GM23338 (cell line): Measurements from ENCODE around the gene ILK. TPM values are rescaled to one million over a fixed set of nuclear protein-coding genes. Genes with fewer than 3 reads are reported as not detected.

Source experiments
- ATAC-seq: fragments of 200-7000 bp; cut with Tn5 transposase; 3 replicates; pipeline ENCODE4 v1.9.1; 2020
- DNase-seq: peaks from one replicate; pipeline ENCODE4 v3.0.0-alpha.2; 2015; ENCODE audit warnings: low spot score
- H2AFZ ChIP-seq: fragments of 200-600 bp; sonication (generic); 2 replicates; pipeline ENCODE4 v1.8.0; 2016; ENCODE audit warnings: antibody characterized with exemption, mild to moderate bottlenecking, moderate library complexity
- H3F3A ChIP-seq: fragments of 200-600 bp; sonication (generic); replicated peaks from 2 replicates; pipeline ENCODE4 v1.8.0; 2017; ENCODE audit warnings: antibody characterized with exemption, mixed run types, low read depth
- H3K27ac ChIP-seq: fragments of 200-600 bp; sonication (generic); 2 replicates; pipeline ENCODE4 v1.6.1; 2016; ENCODE audit warnings: low read depth
- H3K27me3 ChIP-seq: fragments of 200-600 bp; sonication (generic); 2 replicates; pipeline ENCODE4 v1.8.0; 2016; ENCODE audit warnings: mild to moderate bottlenecking, mixed run types, moderate library complexity; ENCODE audit not compliant: insufficient read depth
- H3K36me3 ChIP-seq: fragments of 200-600 bp; sonication (generic); 2 replicates; pipeline ENCODE4 v1.8.0; 2016; ENCODE audit warnings: mild to moderate bottlenecking; ENCODE audit not compliant: insufficient read depth
- H3K4me1 ChIP-seq: fragments of 200-600 bp; sonication (generic); 2 replicates; pipeline ENCODE4 v1.8.0; 2016; ENCODE audit warnings: mild to moderate bottlenecking, moderate library complexity; ENCODE audit not compliant: insufficient read depth
- H3K4me2 ChIP-seq: fragments of 200-600 bp; sonication (generic); 2 replicates; pipeline ENCODE4 v1.7.1; 2017; ENCODE audit warnings: mixed run types
- H3K4me3 ChIP-seq: fragments of 200-600 bp; sonication (generic); 2 replicates; pipeline ENCODE4 v1.6.1; 2016; ENCODE audit warnings: mixed run types
- H3K79me2 ChIP-seq: fragments of 200-600 bp; sonication (generic); replicated peaks from 2 replicates; pipeline ENCODE4 v1.8.0; 2017; ENCODE audit warnings: mild to moderate bottlenecking; ENCODE audit not compliant: insufficient read depth
- H3K9me2 ChIP-seq: fragments of 200-600 bp; sonication (generic); 2 replicates; pipeline ENCODE4 v1.8.0; 2017; ENCODE audit not compliant: insufficient read depth
- H4K20me1 ChIP-seq: fragments of 200-600 bp; sonication (generic); replicated peaks from 2 replicates; pipeline ENCODE4 v1.8.0; 2017; ENCODE audit warnings: mild to moderate bottlenecking; ENCODE audit not compliant: insufficient read depth
- H3K27ac Mint-ChIP-seq: 2 replicates; pipeline ENCODE4 v1.8.0; 2020; ENCODE audit warnings: inconsistent platforms, mild to moderate bottlenecking, moderate library complexity, mixed read lengths
- H3K27me3 Mint-ChIP-seq: 3 replicates; pipeline ENCODE4 v1.8.0; 2022; ENCODE audit warnings: low read depth, mild to moderate bottlenecking, moderate library complexity, mixed read lengths, inconsistent platforms; ENCODE audit not compliant: insufficient read depth, poor library complexity
- H3K36me3 Mint-ChIP-seq: 3 replicates; pipeline ENCODE4 v1.8.0; 2021; ENCODE audit warnings: low read depth, mild to moderate bottlenecking, inconsistent platforms, moderate library complexity, mixed read lengths
- H3K4me1 Mint-ChIP-seq: 3 replicates; pipeline ENCODE4 v1.8.0; 2020; ENCODE audit warnings: mild to moderate bottlenecking, inconsistent platforms, mixed read lengths
- H3K4me3 Mint-ChIP-seq: 3 replicates; pipeline ENCODE4 v1.8.0; 2021; ENCODE audit warnings: moderate library complexity, mild to moderate bottlenecking, inconsistent platforms, mixed read lengths
- H3K9me3 Mint-ChIP-seq: 3 replicates; pipeline ENCODE4 v1.8.0; 2020; ENCODE audit warnings: moderate library complexity, mild to moderate bottlenecking, inconsistent platforms, mixed read lengths
- CREB1 ChIP-seq: fragments of 250-450 bp; sonication (Bioruptor Pico); IDR thresholded peaks from 2 replicates; pipeline ENCODE4 v1.5.0; 2020; ENCODE audit warnings: low read depth, mild to moderate bottlenecking, moderate library complexity
- EZH2 ChIP-seq: fragments of 200-600 bp; sonication (generic); IDR thresholded peaks from one replicate; pipeline ENCODE4 v1.8.0; 2017; ENCODE audit warnings: antibody characterized with exemption, mild to moderate bottlenecking, low read depth; ENCODE audit not compliant: unreplicated experiment
- EZH2phosphoT487 ChIP-seq: fragments of 200-600 bp; sonication (generic); IDR thresholded peaks from one replicate; pipeline ENCODE4 v1.8.1; 2018; ENCODE audit warnings: antibody characterized with exemption; ENCODE audit not compliant: unreplicated experiment
- JUNB ChIP-seq: IDR thresholded peaks from one replicate; pipeline ENCODE4 v1.6.1; 2016; ENCODE audit warnings: antibody characterized with exemption; ENCODE audit not compliant: unreplicated experiment
- NANOG ChIP-seq: IDR thresholded peaks from 2 replicates; pipeline ENCODE4 v1.6.1; 2016; ENCODE audit warnings: antibody characterized with exemption, borderline replicate concordance
- POLR2AphosphoS5 ChIP-seq: IDR thresholded peaks from 2 replicates; pipeline ENCODE4 v1.6.1; 2016; ENCODE audit warnings: antibody characterized with exemption, low read depth
- STAT1 ChIP-seq: IDR thresholded peaks from one replicate; pipeline ENCODE4 v1.6.1; 2016; ENCODE audit warnings: antibody characterized with exemption; ENCODE audit not compliant: unreplicated experiment
- ZNF114 ChIP-seq: fragments of 250-450 bp; sonication (Bioruptor Pico); IDR thresholded peaks from 2 replicates; pipeline ENCODE4 v1.5.0; 2020; ENCODE audit warnings: mild to moderate bottlenecking, moderate library complexity
- polyA plus RNA-seq: library from polyadenylated mRNA; unstranded; fragments of >200 nt; fragmentation: Nextera tagmentation; extraction: Ambion mirVana; gene quantifications from 2 replicates; pipeline ENCODE4 v1.2.1, GENCODE V29; 2016
- total RNA-seq: library from RNA; depleted of rRNA; stranded (reverse); fragments of >200 nt; shearing (Covaris generic); gene quantifications from 2 replicates; pipeline ENCODE4 v1.2.3, GENCODE V29; 2014
- TF ChIP-seq, protein P1 (sequence below): IDR thresholded peaks from one replicate; pipeline ENCODE4 v1.6.1; 2018; ENCODE audit warnings: antibody characterized with exemption; ENCODE audit not compliant: unreplicated experiment
- TF ChIP-seq, protein P2 (sequence below): IDR thresholded peaks from 2 replicates; pipeline ENCODE4 v1.6.1; 2016; ENCODE audit warnings: antibody characterized with exemption
- TF ChIP-seq, protein P3 (sequence below), 2 experiments: fragments of 200-600 bp in 1 of 2; sonication (generic) in 1 of 2; conservative IDR thresholded peaks; 2 replicates each; pipeline versions ENCODE4 v1.5.1 to v1.6.1; 2016 to 2017; ENCODE audit warnings: antibody characterized with exemption in 2 of 2, low read depth in 2 of 2, mild to moderate bottlenecking in 2 of 2, moderate library complexity in 1 of 2

The ILK gene
- total and polyA plus RNA-seq, 2 experiments from 2014 or later = 62.6 to 91.0 TPM

DNA sequence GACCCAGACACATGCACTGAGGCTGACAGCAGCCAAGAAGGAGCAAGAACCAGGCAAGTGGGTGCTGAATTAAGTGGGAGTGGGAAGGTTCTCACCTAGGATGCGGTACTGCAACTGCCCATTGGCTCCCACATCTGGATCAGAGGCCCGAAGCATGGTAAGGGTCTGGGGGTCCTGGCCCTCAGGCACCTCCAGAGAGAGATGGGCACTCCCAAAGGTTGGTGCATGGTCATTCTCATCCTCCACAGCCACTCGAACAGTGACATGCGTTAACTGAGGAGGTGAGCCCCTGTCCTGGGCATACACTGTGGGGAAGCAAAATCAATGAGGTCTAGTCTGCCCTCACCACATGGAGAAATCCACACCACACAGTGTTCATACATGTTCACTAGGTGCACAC is 25.0 kb downstream of the ILK start:
- H3K4me3 ChIP-seq = no peak overlapping the region
- Mint-ChIP-seq H3K4me3 (0 out of 3 replicates have a peak overlapping the region, but pooled peaks have one; percentile 19), H3K27me3 (peaks cover 38% of the 10 kb centered on the region), H3K4me1 (peaks cover 9% of the 10 kb centered on the region), H3K27ac (no peak overlapping the region), H3K9me3 (no peaks in the 10 kb centered on the region; the same call in 2 of the 3 replicates), H3K36me3 (peaks cover 13% of the 10 kb centered on the region)
- TF ChIP-seq, protein P1, sequence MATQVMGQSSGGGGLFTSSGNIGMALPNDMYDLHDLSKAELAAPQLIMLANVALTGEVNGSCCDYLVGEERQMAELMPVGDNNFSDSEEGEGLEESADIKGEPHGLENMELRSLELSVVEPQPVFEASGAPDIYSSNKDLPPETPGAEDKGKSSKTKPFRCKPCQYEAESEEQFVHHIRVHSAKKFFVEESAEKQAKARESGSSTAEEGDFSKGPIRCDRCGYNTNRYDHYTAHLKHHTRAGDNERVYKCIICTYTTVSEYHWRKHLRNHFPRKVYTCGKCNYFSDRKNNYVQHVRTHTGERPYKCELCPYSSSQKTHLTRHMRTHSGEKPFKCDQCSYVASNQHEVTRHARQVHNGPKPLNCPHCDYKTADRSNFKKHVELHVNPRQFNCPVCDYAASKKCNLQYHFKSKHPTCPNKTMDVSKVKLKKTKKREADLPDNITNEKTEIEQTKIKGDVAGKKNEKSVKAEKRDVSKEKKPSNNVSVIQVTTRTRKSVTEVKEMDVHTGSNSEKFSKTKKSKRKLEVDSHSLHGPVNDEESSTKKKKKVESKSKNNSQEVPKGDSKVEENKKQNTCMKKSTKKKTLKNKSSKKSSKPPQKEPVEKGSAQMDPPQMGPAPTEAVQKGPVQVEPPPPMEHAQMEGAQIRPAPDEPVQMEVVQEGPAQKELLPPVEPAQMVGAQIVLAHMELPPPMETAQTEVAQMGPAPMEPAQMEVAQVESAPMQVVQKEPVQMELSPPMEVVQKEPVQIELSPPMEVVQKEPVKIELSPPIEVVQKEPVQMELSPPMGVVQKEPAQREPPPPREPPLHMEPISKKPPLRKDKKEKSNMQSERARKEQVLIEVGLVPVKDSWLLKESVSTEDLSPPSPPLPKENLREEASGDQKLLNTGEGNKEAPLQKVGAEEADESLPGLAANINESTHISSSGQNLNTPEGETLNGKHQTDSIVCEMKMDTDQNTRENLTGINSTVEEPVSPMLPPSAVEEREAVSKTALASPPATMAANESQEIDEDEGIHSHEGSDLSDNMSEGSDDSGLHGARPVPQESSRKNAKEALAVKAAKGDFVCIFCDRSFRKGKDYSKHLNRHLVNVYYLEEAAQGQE = no peak
- TF ChIP-seq EZH2phosphoT487 (no peak), ZNF114 (CRISPR knock-in tag) (no peak), EZH2 (no peak), CREB1 (CRISPR knock-in tag) (no peak), POLR2AphosphoS5 (no peak), NANOG (no peak), JUNB (no peak), STAT1 (no peak)
- TF ChIP-seq, protein P2, sequence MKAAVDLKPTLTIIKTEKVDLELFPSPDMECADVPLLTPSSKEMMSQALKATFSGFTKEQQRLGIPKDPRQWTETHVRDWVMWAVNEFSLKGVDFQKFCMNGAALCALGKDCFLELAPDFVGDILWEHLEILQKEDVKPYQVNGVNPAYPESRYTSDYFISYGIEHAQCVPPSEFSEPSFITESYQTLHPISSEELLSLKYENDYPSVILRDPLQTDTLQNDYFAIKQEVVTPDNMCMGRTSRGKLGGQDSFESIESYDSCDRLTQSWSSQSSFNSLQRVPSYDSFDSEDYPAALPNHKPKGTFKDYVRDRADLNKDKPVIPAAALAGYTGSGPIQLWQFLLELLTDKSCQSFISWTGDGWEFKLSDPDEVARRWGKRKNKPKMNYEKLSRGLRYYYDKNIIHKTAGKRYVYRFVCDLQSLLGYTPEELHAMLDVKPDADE = no peak
- DNase-seq (no peak), ATAC-seq (no peak)
- H3K4me1 ChIP-seq = no peaks in the 10 kb centered on the region; the same call in 1 of the 2 replicates
- H2AFZ ChIP-seq = no peak overlapping the region
- H3K9me2 ChIP-seq = no peaks in the 10 kb centered on the region
- no peaks in the 10 kb centered on the region for H3K79me2 ChIP-seq
- H3K4me2 ChIP-seq = no peak overlapping the region
- H3K27ac ChIP-seq = no peak overlapping the region
- H3F3A ChIP-seq = no peaks in the 10 kb centered on the region; the same call in 1 of the 2 replicates
- peaks cover 40% of the 10 kb centered on the region for H3K27me3 ChIP-seq
- no peaks in the 10 kb centered on the region for H4K20me1 ChIP-seq
- H3K36me3 ChIP-seq = no peaks in the 10 kb centered on the region

DNA sequence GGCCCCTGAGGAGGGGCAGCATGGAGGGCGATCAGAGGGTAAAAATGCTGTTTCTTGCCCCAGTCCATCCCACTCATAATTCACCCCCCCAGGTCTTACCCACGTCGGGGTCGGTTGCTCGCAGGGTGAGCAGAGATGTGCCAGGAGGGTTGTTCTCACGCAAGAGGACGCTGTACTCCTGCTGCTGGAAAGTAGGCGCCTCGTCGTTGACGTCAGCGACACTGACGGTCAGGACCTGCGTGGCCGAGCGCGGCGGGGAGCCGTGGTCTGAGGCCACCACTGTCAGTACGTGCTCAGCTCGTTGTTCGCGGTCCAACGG is 26.0 kb downstream of the ILK start:
- Histone ChIP-seq H3K4me2 (peak overlapping the region; percentile 88), H3F3A (no peaks in the 10 kb centered on the region; the same call in 1 of the 2 replicates), H3K79me2 (no peaks in the 10 kb centered on the region), H3K4me3 (peak overlapping the region; percentile 69), H4K20me1 (no peaks in the 10 kb centered on the region), H3K36me3 (no peaks in the 10 kb centered on the region), H3K9me2 (no peaks in the 10 kb centered on the region), H3K27ac (no peak overlapping the region), H3K4me1 (no peaks in the 10 kb centered on the region; the same call in 1 of the 2 replicates), H3K27me3 (peaks cover 40% of the 10 kb centered on the region), H2AFZ (peak overlapping the region; percentile 94)
- Mint-ChIP-seq H3K27ac (no peak overlapping the region), H3K4me3 (peak overlapping the region; percentile 69), H3K36me3 (peaks cover 11% of the 10 kb centered on the region), H3K27me3 (peaks cover 38% of the 10 kb centered on the region), H3K9me3 (no peaks in the 10 kb centered on the region; the same call in 2 of the 3 replicates), H3K4me1 (peaks cover 9% of the 10 kb centered on the region)
- TF ChIP-seq, protein P1 = no peak
- TF ChIP-seq, protein P3, sequence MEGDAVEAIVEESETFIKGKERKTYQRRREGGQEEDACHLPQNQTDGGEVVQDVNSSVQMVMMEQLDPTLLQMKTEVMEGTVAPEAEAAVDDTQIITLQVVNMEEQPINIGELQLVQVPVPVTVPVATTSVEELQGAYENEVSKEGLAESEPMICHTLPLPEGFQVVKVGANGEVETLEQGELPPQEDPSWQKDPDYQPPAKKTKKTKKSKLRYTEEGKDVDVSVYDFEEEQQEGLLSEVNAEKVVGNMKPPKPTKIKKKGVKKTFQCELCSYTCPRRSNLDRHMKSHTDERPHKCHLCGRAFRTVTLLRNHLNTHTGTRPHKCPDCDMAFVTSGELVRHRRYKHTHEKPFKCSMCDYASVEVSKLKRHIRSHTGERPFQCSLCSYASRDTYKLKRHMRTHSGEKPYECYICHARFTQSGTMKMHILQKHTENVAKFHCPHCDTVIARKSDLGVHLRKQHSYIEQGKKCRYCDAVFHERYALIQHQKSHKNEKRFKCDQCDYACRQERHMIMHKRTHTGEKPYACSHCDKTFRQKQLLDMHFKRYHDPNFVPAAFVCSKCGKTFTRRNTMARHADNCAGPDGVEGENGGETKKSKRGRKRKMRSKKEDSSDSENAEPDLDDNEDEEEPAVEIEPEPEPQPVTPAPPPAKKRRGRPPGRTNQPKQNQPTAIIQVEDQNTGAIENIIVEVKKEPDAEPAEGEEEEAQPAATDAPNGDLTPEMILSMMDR (conservative IDR thresholded peaks at IDR 0.05; ENCODE audit: low read depth in 2 of 2) = peak; percentile 27 to 69; a peak in 3 of 4 replicates
- no peak for TF ChIP-seq POLR2AphosphoS5
- no peak for TF ChIP-seq ZNF114 (CRISPR knock-in tag)
- ATAC-seq (no peak), DNase-seq (peak; percentile 56)
